PFSK-1 (cell line): ENCODE results near the gene NNAT.

ENCODE experiments used
- POLR2AphosphoS5 ChIP-seq: IDR thresholded peaks from 2 replicates; pipeline ENCODE4 v1.6.1; 2012; ENCODE audit warnings: low read depth, mild to moderate bottlenecking, control low read depth, low read length, moderate library complexity
- TAF1 ChIP-seq: IDR thresholded peaks from 2 replicates; pipeline ENCODE4 v1.6.1; 2012; ENCODE audit warnings: low read length, control low read depth, borderline replicate concordance; ENCODE audit not compliant: insufficient read depth

- TF ChIP-seq TAF1 (no peak), POLR2AphosphoS5 (no peak)
Observed at GRCh38 chr20:37570419-37570818, 49.4 kb downstream of the NNAT start.
